HG02970 (cell line): ENCODE data around the gene SLC25A29.
"Not testable (repeated sequence)": the region's sequence is repeated elsewhere in the genome, so short reads cannot be mapped to it uniquely, and the experiment has no call there.

Experiments
- ATAC-seq: cut with Tn5 transposase; IDR thresholded peaks from one replicate; pipeline ENCODE4 v1.9.1; 2021; ENCODE audit warnings: mild to moderate bottlenecking, moderate library complexity, moderate number of reproducible peaks; ENCODE audit not compliant: unreplicated experiment, low FRiP score

Gene SLC25A29

DNA sequence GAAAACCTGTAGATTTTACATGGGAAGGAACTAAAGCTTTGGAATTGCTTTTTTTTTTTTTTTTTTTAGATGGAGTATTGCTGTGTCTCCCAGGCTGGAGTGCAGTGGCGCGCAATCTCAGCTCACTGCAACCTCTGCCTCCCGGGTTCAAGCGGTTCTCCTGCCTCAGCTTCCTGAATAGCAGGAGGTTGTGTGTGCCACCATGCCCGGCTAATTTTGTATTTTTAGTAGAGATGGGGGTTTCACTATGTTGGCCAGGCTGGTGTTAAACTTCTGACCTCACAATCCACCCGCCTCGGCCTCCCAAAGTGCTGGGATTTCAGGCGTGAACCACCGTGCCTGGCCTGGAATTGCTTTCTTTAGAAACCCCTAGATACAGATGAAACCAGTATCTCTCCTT lies 22.8 kb downstream of the SLC25A29 start:
- not testable (repeated sequence) for ATAC-seq

DNA sequence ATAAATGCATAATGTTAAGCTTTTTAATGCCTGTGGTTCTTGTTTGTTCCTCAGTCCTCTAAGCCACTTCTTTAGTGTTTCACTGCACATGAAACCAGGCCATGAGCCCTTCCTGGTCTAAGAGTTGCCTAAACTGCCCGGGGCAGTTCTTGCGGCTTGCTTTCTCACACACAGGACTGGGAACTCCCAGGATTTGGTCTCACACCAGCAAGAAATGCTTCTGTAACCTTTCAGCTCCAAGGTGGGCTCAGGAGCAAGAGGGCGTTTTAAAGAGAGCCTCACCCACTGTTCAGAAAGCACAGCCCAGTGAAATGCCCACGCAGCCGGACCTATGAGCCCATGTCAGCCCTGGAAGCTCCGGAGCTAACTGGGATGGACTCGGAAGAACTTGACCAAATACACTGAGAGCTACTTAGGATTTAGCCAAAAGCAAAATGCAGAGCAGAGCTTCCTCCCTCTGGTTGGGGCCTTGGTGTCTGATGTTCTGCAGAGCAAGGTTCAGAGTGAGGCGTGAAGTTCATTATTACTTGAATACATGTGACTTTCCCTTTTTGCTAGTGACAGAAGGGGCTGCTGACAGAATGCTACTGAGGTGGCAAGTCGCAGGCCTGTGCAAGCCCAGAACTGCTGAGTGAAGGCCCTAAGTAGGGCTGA lies 23.4 kb downstream of the SLC25A29 start:
- no peak for ATAC-seq

DNA sequence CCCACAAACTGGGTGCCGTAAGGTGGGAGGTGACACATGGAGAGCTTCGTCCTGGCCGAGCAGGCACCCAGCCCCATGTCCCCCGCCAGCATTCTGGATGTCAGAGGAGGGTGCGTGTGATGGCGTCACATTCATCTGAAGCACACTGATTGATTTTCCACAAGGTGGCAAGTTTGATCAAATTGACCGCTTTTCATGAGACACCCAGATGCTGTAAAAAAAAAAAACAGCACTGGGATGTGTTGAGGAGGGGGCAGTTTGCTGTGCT lies 24.2 kb downstream of the SLC25A29 start:
- ATAC-seq, result no peak

DNA sequence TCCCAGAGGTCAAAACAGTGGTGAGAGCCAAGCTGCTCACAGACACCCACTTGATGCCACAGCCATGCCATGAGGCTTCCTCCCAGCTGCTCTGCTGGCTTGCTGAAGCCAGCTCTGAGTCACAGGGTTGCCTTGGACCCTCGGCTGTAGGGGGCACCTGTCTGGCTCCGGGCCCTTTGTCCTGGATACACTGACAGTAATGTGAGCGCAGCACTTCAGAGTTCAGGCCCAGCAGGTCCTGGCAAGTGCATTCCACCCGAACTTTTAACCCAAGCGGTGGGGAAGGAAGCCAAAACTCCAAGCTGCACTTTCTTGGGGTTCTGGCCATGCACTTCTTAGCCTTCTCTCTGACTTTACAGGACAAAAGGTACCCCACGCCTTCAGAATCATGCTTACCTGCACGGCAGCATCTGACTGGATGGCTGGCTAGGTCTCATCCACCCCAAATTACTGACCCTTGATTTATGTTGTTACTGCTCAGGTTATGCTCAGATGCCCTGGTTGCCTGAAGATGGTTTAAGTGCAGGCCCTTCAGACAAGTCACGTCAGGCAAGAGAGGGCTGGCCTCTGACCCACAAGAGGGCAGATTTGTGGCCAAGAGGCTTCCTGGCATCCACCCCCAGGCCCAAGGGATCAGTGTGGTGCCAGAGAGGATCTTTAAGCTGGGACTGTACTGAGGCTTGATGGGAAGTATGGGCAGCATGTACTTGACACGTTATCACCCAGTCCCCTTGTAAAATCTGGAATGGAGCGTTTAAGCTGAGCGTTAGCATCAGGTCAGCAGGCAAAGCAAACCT lies 24.8 kb downstream of the SLC25A29 start:
- ATAC-seq, result no peak

- ATAC-seq, result no peak
These were observed 26.7 kb downstream of the SLC25A29 start for GRCh38 chr14:100279563-100279962.

- no peak for ATAC-seq
These were observed 27.1 kb downstream of the SLC25A29 start for GRCh38 chr14:100279133-100279532.

- no peak for ATAC-seq
These were observed 27.5 kb downstream of the SLC25A29 start for GRCh38 chr14:100278702-100279101.

DNA sequence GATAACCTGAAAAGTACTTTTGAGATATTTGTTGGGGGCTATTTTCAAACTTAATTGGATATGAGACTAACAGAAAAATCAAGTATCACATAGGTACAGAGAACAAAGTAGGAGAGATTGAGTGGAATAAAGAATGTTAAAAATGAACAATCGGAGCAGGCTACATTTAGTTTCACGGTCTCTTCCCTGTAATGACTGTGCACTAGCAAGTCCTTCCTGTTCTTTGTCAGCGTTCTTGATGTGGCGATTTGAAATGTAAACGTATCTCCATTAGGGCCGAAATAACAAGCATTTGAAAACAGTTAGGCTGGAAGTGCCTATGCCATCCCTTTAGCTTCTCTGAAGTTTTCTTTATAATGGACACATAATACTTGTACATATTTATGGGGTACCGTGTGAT lies 31.0 kb downstream of the SLC25A29 start:
- ATAC-seq, result no peak

DNA sequence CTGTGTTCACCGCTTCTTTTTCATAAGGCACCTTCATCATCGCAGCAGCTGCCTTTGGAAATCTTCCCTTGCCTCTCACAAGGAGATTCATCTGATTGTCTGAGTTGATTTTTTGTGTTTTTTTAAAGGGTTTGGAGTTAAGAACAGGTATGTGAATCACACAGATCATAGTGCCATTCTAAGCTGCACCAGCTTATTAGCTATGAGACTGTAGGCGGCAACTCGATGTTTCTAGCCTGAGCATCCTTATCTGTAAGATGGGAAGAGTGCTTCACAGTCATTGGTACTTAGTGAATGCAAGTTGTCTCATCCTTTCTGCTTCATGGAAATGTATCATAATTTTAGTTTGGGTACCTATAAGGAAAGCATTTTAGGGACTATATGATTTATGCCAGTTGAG lies 32.0 kb downstream of the SLC25A29 start:
- no peak for ATAC-seq

DNA sequence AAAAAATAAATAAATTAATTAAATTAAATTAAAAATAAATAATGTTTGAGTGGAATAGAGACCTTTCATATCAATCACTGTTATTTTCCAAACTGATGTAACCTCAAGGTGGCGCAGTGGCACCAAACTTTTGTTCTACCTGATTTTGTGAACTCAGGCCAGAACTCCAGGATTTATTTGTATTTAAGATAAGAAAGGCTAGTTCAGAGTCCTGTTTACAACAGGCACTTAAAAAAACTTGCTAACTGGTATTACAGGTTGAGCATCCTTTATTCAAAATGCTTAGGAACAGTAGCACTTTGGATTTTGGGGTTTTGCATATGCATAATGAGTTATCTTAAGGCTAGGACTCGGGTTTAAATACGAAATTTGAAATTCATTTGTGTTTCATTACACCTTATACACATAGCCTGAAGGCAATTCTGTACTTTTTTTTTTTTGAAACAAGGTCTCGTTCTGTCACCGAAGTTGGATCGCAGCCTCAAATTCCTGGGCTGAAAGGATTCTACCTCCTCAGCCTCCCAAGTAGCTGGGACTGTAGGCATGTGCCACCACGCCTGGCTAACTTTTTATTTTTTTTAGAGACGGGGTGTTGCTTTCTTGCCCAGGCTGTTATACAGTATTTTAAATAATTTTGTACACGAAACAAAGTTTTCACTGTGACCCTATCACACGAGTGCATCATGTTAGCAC lies 34.9 kb downstream of the SLC25A29 start:
- ATAC-seq, result no peak

- ATAC-seq, result no peak
These were observed 37.5 kb downstream of the SLC25A29 start for GRCh38 chr14:100268591-100269207.

DNA sequence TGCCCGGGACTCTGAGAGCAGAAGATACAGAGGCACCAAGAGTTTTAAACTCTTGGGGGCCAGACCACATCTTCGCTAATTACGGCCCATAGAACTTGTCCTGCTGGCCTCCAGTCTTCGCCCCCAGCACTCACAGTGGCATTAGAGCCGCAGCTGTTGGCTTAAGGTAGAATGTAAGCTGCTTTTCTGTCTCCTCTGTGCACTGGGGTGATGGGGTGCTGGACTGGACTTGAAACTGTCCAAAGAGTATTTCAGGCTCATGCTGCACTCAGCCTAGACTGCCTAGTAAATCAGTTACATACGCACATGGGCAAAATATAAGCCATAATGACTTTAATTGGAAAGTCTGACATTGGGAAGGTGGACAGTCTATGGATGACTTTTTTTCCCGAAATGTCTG lies 38.3 kb downstream of the SLC25A29 start:
- no peak for ATAC-seq

- ATAC-seq, result no peak
These were observed 43.1 kb downstream of the SLC25A29 start for GRCh38 chr14:100263141-100263540.

DNA sequence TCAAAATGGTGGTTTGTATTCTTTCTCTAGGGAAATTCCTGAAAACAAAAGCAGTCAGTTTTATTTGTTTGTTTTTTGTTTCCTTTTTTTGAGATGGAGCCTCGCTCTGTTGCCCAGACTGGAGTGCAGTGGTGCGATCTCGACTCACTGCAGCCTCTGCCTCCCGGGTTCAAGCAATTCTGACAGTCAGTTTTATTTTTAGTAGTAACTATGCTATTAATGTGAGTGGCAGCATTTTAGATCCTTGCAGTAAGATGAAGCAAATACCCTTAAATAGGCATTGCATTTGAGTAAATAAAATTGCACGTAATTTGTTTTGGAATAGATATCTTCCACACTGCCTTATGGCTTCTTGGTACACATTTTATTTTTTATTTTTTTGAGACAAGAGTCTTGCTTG lies 43.7 kb downstream of the SLC25A29 start:
- ATAC-seq, result no peak

GRCh38 chr14:100261621-100262020 lies 44.6 kb downstream of the SLC25A29 start:
- no peak for ATAC-seq

- ATAC-seq, result no peak
These were observed 49.8 kb downstream of the SLC25A29 start for GRCh38 chr14:100256339-100256895.

DNA sequence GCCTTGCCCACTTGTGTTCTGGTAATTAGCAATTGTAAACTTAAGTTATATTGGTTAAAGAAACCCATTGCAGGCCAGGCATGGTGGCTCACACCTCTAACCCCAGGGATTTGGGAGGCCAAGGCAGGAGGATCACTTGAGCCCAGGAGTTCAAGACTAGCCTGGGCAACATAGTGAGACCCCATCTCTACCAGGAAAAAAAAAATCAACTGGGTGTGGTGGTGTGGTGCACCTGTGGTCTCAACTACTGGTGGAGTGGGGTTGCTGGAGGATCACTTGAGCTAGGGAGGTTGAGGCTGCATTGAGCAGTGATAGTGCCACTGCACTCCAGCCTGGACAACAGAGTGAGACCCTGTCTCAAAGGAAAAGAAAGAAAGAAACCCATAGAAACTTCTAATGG lies 53.6 kb downstream of the SLC25A29 start:
- ATAC-seq, result no peak

DNA sequence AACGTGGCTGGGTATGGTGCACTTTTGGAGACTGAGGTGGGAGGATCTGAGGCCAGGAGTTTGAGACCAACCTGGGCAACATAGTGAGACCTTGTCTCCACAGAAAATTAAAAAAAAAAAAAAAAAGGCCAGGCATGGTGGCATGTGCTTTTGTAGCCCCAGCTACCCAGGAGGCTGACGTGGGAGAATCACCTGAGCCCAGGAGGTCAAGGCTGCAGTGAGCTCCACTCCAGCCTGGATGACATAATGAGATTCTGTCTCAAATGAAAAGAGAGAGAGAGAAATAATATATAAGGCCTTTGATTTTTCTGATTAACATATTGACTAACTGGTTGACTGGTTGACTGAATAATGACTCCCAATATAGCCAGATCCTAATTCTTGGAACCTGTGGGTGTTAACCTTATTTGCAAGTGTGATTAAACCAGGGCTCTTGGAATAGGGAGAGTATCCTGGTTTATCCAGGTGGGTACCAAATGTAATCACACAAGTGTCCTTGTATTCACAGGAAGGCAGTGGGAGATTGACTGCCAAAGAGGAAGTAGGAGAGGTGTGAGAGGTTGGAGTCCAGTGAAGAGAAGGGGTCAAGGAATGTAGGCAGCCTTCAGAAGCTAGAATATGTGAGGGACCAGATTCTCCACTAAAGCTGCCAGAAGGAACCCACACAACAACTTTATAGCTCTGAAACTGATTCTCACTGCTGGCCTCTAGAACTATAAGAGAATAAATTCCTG lies 55.3 kb downstream of the SLC25A29 start:
- ATAC-seq, result no peak

- ATAC-seq, result no peak
These were observed 59.3 kb downstream of the SLC25A29 start for GRCh38 chr14:100246809-100247428.

DNA sequence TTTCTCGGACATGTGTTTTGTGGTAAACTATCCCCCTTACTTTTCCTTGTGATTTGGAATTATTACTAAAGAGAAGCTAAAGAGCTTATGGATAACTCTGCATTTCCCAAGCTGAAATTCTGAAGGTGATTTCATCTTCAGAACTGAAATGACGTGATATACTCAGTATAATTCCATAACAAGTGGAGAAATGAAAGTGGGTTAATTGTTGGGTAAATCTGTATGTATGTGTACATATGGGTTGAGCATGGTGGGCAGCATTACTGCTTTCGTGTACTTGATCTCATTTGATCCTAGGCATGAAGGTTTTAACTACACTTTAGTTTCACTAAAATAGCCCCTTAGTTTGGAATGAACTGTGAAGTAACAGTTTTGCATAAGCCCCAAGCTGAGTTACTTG lies 63.2 kb downstream of the SLC25A29 start:
- no peak for ATAC-seq
